Measurements from ENCODE around the gene LRMDA.

DNA sequence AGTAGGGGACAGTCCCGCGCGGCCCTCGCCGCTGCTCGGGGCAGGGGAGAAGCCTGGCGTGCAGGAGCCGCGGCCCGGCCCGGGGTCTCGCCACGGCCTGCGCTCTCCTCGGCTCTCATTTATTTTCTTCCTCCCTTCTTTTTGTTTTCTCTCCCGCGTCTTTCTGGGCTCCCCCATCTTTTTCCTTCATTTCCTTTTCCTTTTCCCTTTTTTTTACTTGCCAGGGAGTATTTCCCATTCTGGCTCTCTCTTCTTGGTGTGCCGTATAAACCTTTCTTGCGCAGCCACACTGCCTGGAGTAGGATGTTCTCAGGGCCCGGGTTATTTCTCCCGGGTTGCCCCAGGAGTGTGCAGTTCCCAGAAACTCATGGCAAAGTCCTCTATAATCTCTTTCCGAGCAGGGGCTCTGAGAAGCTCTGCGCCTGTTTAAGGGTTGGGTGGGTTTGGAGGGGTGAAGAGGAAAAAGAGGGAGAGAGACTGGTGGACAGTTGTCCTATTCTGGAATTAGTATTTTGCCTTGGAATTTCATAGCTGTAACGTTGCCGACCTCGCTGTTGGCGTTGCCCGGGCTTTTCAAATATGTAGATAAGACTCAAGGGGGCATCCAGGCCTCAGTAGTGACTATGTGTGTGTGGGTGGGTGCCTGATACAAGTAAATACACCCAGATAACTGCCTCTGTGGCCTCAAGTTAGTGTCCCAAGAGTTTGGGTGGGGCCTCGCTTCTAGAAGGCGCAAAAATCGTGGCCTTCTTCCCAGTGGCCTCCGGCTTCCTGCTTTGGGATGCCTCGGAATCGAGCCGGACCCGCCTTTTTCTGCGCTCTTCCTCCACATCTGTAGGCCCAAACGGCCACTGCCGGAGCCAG is 25.6 kb upstream of the LRMDA start:
- TF ChIP-seq, protein P1, sequence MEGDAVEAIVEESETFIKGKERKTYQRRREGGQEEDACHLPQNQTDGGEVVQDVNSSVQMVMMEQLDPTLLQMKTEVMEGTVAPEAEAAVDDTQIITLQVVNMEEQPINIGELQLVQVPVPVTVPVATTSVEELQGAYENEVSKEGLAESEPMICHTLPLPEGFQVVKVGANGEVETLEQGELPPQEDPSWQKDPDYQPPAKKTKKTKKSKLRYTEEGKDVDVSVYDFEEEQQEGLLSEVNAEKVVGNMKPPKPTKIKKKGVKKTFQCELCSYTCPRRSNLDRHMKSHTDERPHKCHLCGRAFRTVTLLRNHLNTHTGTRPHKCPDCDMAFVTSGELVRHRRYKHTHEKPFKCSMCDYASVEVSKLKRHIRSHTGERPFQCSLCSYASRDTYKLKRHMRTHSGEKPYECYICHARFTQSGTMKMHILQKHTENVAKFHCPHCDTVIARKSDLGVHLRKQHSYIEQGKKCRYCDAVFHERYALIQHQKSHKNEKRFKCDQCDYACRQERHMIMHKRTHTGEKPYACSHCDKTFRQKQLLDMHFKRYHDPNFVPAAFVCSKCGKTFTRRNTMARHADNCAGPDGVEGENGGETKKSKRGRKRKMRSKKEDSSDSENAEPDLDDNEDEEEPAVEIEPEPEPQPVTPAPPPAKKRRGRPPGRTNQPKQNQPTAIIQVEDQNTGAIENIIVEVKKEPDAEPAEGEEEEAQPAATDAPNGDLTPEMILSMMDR (IDR thresholded peaks at IDR 0.05), result no peak
- TF ChIP-seq POLR2A (IDR thresholded peaks at IDR 0.05), result no peak
